DND-41 (cell line): ENCODE results near the gene SH3BP1.

Experiments
- EZH2 ChIP-seq: IDR thresholded peaks from 3 replicates; pipeline ENCODE4 v1.6.1; 2012; ENCODE audit warnings: borderline replicate concordance, low read depth, mild to moderate bottlenecking, moderate library complexity, low read length, inconsistent platforms; ENCODE audit not compliant: severe bottlenecking
- TF ChIP-seq, protein P1 (sequence below): IDR thresholded peaks from 2 replicates; pipeline ENCODE4 v1.5.1; 2012; ENCODE audit warnings: borderline replicate concordance, low read length, moderate library complexity, mild to moderate bottlenecking; ENCODE audit not compliant: poor library complexity, severe bottlenecking; ENCODE audit errors: extremely low read depth

DNA sequence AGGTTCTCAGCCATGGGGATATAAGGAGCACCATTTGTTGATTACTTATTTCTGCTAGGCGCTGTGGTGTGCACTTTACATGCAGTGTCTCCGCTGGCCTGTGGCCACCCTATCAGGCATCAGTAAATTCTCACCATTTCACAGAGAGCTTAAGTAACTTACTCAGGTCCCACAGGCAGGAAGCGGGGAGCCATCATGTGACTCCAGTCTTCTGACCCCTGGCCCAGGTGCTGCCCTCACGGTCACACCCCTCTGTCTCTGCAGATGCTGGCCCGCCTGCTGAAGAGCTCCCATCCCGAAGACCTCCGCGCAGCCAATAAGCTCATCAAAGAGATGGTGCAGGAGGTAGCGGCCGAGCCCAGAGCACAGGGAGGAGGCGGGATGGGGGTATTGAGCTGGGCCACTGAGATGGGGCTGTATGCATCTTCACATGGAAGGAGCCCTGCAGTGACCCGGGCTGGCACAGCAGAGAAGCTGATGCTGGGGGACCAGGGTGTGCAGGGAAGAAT is 18.1 kb upstream of the SH3BP1 start:
- TF ChIP-seq, protein P1, sequence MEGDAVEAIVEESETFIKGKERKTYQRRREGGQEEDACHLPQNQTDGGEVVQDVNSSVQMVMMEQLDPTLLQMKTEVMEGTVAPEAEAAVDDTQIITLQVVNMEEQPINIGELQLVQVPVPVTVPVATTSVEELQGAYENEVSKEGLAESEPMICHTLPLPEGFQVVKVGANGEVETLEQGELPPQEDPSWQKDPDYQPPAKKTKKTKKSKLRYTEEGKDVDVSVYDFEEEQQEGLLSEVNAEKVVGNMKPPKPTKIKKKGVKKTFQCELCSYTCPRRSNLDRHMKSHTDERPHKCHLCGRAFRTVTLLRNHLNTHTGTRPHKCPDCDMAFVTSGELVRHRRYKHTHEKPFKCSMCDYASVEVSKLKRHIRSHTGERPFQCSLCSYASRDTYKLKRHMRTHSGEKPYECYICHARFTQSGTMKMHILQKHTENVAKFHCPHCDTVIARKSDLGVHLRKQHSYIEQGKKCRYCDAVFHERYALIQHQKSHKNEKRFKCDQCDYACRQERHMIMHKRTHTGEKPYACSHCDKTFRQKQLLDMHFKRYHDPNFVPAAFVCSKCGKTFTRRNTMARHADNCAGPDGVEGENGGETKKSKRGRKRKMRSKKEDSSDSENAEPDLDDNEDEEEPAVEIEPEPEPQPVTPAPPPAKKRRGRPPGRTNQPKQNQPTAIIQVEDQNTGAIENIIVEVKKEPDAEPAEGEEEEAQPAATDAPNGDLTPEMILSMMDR: no peak
- no peak for TF ChIP-seq EZH2
